ENCODE results near the gene PRKCA. TPM values are rescaled to one million over a fixed set of nuclear protein-coding genes. Genes with fewer than 3 reads are reported as not detected.
A peak's percentile ranks its signal among the peaks of the same experiment; 100 is the strongest.

The PRKCA gene
- total RNA-seq, 1 donor from 2014 or later, result 14.9 TPM

GRCh38 chr17:66567234-66568170, 265.1 kb downstream of the PRKCA start:
- peak; percentile 92 for DNase-seq (ENCODE audit: low spot score)

GRCh38 chr17:66569572-66569971, 267.2 kb downstream of the PRKCA start:
- no peak for DNase-seq (ENCODE audit: low spot score)

- no peak for DNase-seq (ENCODE audit: low spot score)
Observed at GRCh38 chr17:66570447-66571195, 268.2 kb downstream of the PRKCA start.

GRCh38 chr17:66571745-66572144, 269.3 kb downstream of the PRKCA start:
- DNase-seq (ENCODE audit: low spot score), result no peak

GRCh38 chr17:66573078-66573477, 270.7 kb downstream of the PRKCA start:
- no peak for DNase-seq (ENCODE audit: low spot score)

GRCh38 chr17:66574123-66574522, 271.7 kb downstream of the PRKCA start:
- DNase-seq (ENCODE audit: low spot score), result no peak

GRCh38 chr17:66576473-66576872, 274.1 kb downstream of the PRKCA start:
- peak; percentile 24 for DNase-seq (ENCODE audit: low spot score)

- peak; percentile 51 for DNase-seq (ENCODE audit: low spot score)
Observed at GRCh38 chr17:66577041-66577440, 274.6 kb downstream of the PRKCA start.

GRCh38 chr17:66578781-66579489, 276.5 kb downstream of the PRKCA start:
- DNase-seq (ENCODE audit: low spot score), result peak; percentile 79

- DNase-seq (ENCODE audit: low spot score), result no peak
Observed at GRCh38 chr17:66579556-66579955, 277.1 kb downstream of the PRKCA start.

GRCh38 chr17:66580184-66580955, 278.0 kb downstream of the PRKCA start:
- DNase-seq (ENCODE audit: low spot score), result peak; percentile 86

GRCh38 chr17:66580956-66581391, 278.6 kb downstream of the PRKCA start:
- no peak for DNase-seq (ENCODE audit: low spot score)

GRCh38 chr17:66582373-66583111, 280.1 kb downstream of the PRKCA start:
- DNase-seq (ENCODE audit: low spot score), result no peak

- DNase-seq (ENCODE audit: low spot score), result no peak
Observed at GRCh38 chr17:66583112-66583748, 280.8 kb downstream of the PRKCA start.

- no peak for DNase-seq (ENCODE audit: low spot score)
Observed at GRCh38 chr17:66584927-66585326, 282.5 kb downstream of the PRKCA start.

GRCh38 chr17:66585472-66585871, 283.1 kb downstream of the PRKCA start:
- no peak for DNase-seq (ENCODE audit: low spot score)

GRCh38 chr17:66589892-66590291, 287.5 kb downstream of the PRKCA start:
- no peak for DNase-seq (ENCODE audit: low spot score)

GRCh38 chr17:66593116-66593515, 290.7 kb downstream of the PRKCA start:
- DNase-seq (ENCODE audit: low spot score), result no peak

- no peak for DNase-seq (ENCODE audit: low spot score)
Observed at GRCh38 chr17:66595893-66596292, 293.5 kb downstream of the PRKCA start.

Data from mesenteric fat pad (tissue), 1 donor.